ENCODE measurements around the gene SIRT5.

- TF ChIP-seq CTCF (IDR thresholded peaks at IDR 0.05) (no peak), EP300 (IDR thresholded peaks at IDR 0.05) (no peak), POLR2AphosphoS5 (IDR thresholded peaks at IDR 0.05) (no peak), POLR2A (IDR thresholded peaks at IDR 0.05) (no peak)
These were observed 87.2 kb downstream of the SIRT5 start for GRCh38 chr6:13661647-13662046.

Measured in stomach (tissue), 4 donors.